GM12892 (cell line): ENCODE results near the gene CERS6.

Source experiments
- POLR2A ChIP-seq: IDR thresholded peaks from 2 replicates; pipeline ENCODE4 v1.6.1; 2011; ENCODE audit warnings: low read depth, low read length, control low read depth
- POLR2AphosphoS5 ChIP-seq: IDR thresholded peaks from 2 replicates; pipeline ENCODE4 v1.6.1; 2011; ENCODE audit warnings: low read depth, low read length, control low read depth
- TAF1 ChIP-seq: IDR thresholded peaks from 2 replicates; pipeline ENCODE4 v1.6.1; 2011; ENCODE audit warnings: low read depth, mild to moderate bottlenecking, control low read depth, low read length, borderline replicate concordance

DNA sequence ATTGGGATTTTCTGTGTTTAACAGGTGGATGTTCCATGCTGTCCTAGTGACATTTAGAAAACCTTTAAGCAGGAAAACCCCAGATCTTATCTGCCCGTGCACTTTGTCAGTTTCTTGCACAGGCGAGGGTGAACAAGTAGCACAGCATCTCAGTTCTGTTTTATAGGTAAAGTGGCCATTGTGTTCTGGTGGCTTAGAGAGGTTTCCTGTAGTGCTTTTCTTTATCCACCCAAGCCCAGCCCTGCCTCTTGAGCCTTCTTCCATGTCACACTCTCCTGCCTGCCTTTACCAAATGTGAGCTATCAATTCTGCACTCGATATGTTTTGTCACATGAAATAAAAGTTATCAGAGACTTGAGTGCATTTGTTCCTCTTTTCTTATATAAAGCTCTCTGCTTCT, 211.1 kb downstream of the CERS6 start:
- TF ChIP-seq POLR2AphosphoS5: no peak
- TF ChIP-seq POLR2A: no peak
- TF ChIP-seq TAF1: no peak
